ENCODE results near the gene TMEM179. TPM values are rescaled to one million over a fixed set of nuclear protein-coding genes. Genes with fewer than 3 reads are reported as not detected.

The TMEM179 gene
- total RNA-seq, 4 donors from 2014 or later, result 3.1 TPM; not detected in 3

GRCh38 chr14:104547998-104548700 lies 56.4 kb downstream of the TMEM179 start:
- WGBS, 2 donors, result 73 to 88% methylated on average over 5 to 8 of the region's 14 CpGs
- Histone ChIP-seq H3K36me3 (no peaks in the 10 kb centered on the region), H3K27ac (no peak overlapping the region), H3K4me3 (replicated peaks in 1 of 3) (no peak overlapping the region), H3K9me3 (no peaks in the 10 kb centered on the region), H3K27me3 (no peaks in the 10 kb centered on the region), H3K4me1 (no peaks in the 10 kb centered on the region)
- intact Hi-C loops (cut with DNase I), result no loop called here
- TF ChIP-seq, protein P1, sequence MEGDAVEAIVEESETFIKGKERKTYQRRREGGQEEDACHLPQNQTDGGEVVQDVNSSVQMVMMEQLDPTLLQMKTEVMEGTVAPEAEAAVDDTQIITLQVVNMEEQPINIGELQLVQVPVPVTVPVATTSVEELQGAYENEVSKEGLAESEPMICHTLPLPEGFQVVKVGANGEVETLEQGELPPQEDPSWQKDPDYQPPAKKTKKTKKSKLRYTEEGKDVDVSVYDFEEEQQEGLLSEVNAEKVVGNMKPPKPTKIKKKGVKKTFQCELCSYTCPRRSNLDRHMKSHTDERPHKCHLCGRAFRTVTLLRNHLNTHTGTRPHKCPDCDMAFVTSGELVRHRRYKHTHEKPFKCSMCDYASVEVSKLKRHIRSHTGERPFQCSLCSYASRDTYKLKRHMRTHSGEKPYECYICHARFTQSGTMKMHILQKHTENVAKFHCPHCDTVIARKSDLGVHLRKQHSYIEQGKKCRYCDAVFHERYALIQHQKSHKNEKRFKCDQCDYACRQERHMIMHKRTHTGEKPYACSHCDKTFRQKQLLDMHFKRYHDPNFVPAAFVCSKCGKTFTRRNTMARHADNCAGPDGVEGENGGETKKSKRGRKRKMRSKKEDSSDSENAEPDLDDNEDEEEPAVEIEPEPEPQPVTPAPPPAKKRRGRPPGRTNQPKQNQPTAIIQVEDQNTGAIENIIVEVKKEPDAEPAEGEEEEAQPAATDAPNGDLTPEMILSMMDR (IDR thresholded peaks at IDR 0.05), result no peak
- no peak for TF ChIP-seq POLR2A (IDR thresholded peaks at IDR 0.05)
- no peak for DNase-seq

DNA sequence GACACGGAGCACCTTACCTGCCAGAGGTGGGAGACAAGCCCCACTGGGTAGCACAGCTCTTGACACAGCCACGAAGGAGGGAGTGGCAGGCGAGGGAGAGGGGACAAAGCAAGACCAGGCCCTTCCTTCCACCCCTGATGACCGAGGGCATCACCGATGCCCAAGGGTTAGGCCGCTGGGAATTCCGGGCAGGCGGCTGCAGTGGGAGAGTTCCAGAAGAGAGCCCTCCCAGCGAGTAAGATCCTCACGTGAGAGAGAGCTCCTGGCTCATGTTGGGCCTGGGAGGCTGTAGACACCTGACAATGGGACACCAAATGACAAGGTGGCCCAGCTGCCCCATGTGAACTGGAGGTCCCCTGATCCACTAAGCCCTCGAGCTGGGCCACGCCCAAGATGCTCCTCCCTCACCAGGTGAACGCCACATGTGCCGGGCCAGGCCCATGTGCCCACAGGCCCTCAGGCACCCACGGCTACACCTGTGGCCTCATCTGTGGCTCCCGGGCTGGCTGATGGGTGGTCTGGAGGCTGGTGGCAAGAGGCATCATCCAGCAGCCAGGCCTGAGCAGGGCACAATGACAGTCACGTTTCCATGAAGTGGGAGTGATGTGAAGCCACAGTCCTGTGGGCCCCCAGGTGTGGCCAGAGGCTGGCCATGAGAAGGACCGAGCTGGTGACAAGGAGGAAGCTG lies 57.1 kb downstream of the TMEM179 start:
- no peaks in the 10 kb centered on the region for H3K36me3 ChIP-seq
- no peak overlapping the region for H3K4me3 ChIP-seq (replicated peaks in 1 of 3)
- H3K9me3 ChIP-seq, result no peaks in the 10 kb centered on the region
- H3K27me3 ChIP-seq, result no peaks in the 10 kb centered on the region
- H3K27ac ChIP-seq, result no peak overlapping the region
- TF ChIP-seq, protein P1 (IDR thresholded peaks at IDR 0.05), result no peak
- TF ChIP-seq POLR2A (IDR thresholded peaks at IDR 0.05), result no peak
- WGBS, 2 donors, result 84 to 89% methylated on average over 14 to 16 of the region's 18 CpGs
- no peak for DNase-seq
- no peaks in the 10 kb centered on the region for H3K4me1 ChIP-seq
- intact Hi-C loops (cut with DNase I), result no loop called here

GRCh38 chr14:104546591-104547309 lies 57.8 kb downstream of the TMEM179 start:
- no peak for DNase-seq
- no peak overlapping the region for H3K27ac ChIP-seq
- no peaks in the 10 kb centered on the region for H3K9me3 ChIP-seq
- intact Hi-C loops (cut with DNase I), result no loop called here
- no peaks in the 10 kb centered on the region for H3K27me3 ChIP-seq
- no peak overlapping the region for H3K4me3 ChIP-seq (replicated peaks in 1 of 3)
- 74 to 79% methylated on average over 13 to 19 of the region's 19 CpGs for WGBS, 2 donors
- TF ChIP-seq POLR2A (IDR thresholded peaks at IDR 0.05), result no peak
- TF ChIP-seq, protein P1 (IDR thresholded peaks at IDR 0.05), result no peak
- H3K36me3 ChIP-seq, result no peaks in the 10 kb centered on the region
- no peaks in the 10 kb centered on the region for H3K4me1 ChIP-seq

DNA sequence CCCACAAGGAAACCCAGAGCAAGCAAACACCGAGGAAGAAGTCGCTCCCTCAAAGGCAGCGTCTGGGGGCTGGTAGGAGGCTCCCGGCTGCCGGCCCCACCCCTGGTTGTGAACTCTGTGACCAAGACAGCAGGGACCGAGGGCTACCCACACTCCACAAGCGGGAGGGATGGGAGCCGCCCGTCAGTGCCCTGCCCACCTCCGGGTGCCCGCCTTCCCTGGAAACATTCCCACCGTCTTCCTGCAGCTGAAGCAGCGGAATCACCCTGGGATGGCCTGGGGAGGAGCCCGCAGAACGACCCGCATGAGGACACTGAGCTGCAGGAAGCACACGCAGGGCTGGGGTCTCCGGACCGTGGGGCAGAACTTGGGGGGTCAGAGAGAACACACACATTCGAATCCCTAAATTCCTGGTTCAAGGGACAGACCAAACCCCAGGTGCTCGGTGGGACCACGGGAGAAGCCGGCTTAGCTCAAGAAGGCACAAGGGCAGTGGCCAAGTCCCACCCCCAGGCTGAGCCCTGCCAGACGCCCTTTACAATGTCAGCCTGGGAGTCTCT lies 58.5 kb downstream of the TMEM179 start:
- TF ChIP-seq POLR2A (IDR thresholded peaks at IDR 0.05), result no peak
- TF ChIP-seq, protein P1 (IDR thresholded peaks at IDR 0.05), result no peak
- Histone ChIP-seq H3K27ac (no peak overlapping the region), H3K27me3 (no peaks in the 10 kb centered on the region), H3K9me3 (no peaks in the 10 kb centered on the region), H3K4me3 (replicated peaks in 1 of 3) (no peak overlapping the region), H3K4me1 (no peaks in the 10 kb centered on the region), H3K36me3 (no peaks in the 10 kb centered on the region)
- no peak for DNase-seq
- intact Hi-C loops (cut with DNase I), result no loop called here
- 24 to 29% methylated on average over 11 to 15 of the region's 24 CpGs for WGBS, 2 donors
